ENCODE measurements around the gene GLB1L3.

GLB1L3 gene

DNA sequence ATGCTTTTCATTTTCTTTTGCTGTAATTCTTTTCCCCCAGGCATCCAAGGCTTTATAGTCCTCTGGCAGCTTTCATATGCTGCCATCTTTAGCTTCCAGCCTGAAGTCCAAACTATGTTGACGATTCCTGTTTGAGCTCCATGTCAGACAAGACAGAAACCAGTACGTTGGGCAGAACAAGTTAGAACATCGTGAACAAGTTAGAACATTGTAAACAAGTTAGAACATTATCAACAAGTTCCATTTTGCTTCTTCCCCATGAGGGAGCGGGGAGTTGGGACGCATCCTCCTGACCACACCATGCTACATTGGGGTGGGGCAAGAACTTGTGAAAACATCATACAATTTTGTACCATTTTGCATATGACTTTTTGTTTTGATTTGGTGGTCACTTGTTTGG is 79.5 kb downstream of the GLB1L3 start:
- DNase-seq = no peak
- in situ Hi-C loops (cut with MboI; ENCODE audit: low pct_unique_long_range_greater_than_20kb, low sequenced_read_pairs) = no loop called here

DNA sequence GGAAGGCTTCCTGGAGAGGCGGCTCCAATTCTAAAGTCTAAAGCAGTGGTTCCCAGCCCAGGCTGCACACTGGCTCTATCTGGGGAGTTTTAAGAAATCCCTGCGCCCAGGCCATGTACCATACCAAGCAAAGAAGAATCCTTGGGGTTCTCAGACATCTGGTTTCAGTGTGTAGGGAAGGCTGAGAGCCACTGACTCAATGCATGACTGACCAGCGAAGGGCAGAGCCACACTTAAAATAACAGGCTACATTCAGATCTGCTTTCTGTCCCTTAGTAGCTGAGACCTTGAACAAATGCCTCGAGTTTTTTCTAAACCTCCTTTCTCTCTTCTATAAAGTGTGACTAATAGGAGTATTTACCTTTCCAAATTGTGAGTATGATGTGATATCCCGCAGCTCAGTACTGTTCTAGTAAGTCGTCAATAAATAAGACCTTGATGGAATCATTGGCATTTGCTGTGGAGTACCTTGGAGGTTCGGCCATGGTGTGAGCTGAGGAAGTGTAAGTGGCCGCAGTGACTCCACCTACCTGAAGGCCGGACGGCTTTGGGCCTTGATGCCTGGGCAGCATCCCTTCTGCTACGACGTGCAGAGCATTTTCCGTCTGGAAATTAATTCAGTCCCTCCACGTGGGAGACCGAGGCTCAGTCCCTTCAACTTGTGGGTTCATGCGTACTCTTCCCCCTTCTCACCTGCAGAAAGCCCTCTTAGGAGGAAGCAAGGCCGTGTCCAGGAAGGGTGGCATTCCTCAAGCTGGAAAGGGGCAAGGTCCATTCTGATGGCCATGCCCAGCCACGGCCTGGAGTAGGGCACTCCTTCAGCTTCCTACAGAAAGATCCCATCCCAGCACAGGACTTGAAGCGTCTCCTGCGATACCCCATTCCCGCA is 80.7 kb downstream of the GLB1L3 start:
- no peak for DNase-seq
- in situ Hi-C loops (cut with MboI; ENCODE audit: low pct_unique_long_range_greater_than_20kb, low sequenced_read_pairs) = no loop called here

DNA sequence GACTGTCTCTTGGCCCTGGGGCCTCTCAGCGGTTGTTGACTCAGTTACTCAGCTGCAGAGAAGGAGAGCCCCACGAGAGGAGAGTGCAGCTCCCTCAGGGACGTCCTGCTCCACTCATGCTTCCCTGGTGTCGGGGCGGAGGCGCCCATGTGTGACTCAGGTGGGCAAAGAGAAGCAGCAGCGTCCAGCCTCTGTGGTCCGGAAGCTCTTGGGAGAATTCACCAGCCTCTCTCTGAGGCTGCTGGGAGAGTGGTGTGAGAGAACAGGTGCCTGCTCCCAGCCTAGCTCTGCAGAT is 81.3 kb downstream of the GLB1L3 start:
- in situ Hi-C loops (cut with MboI; ENCODE audit: low pct_unique_long_range_greater_than_20kb, low sequenced_read_pairs) = no loop called here
- no peak for DNase-seq

DNA sequence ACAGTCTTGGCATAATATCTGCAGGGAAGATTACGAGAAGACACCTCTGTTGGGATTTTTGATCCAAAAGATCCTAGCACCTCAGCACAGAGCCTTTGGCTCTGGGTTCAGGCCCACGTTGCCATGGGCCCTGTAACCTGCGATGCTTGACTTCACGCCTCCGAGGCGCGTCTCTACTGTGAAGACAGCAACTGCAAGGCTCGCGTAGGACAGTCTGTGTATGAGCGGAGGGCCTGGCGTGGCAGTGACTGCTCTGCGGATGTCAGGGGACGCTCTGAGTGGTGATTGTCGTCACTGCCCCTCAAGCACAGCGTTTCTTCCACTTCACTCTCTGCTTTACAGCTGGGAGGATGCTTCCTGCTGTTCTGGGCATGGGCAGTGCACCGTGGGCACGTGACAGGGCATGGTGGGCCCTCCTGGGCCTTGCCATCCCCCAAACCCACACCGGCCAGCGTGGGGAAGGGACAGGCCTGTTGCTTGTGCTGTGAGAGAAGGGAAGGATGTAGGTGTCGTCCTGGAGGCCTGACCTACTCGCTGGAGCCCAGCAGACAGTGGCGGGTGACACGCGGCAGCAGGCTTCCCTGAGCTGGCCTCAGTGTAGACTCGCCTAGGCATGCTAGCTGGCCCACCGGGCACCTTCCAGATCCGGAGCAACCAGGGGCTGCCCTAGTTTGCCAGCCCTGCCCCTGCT is 82.1 kb downstream of the GLB1L3 start:
- no peak for DNase-seq
- in situ Hi-C loops (cut with MboI; ENCODE audit: low pct_unique_long_range_greater_than_20kb, low sequenced_read_pairs) = no loop called here

DNA sequence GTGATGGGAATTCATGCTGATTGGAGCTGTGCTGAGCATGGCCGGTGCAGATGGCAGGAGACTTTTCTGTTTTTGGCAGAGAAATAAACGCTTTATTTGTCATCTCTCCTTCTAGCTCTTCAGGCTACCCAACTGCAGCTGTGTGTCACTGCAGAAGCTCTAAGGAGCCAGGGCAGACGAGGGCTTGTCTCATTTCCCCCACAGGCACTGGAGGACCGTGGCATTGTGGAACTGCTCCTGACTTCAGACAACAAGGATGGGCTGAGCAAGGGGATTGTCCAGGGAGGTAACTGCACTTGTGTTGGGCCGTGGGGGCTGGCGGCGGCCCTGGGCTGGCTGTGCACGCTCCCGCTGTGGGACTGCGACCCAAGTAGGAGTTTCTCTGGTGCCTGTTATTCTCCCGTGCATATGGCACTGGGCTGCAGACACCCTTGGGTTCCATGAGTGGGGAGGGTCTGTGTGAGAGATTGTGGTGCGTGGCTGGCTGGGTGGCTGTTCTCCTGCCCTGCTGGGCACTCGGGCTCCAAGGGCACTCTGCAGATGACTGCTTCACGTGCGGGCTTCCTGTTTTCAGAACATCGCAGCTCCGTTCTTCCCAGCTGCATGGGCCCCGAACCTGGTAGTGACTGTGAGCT is 82.8 kb downstream of the GLB1L3 start:
- no peak for DNase-seq
- in situ Hi-C loops (cut with MboI; ENCODE audit: low pct_unique_long_range_greater_than_20kb, low sequenced_read_pairs) = no loop called here

DNA sequence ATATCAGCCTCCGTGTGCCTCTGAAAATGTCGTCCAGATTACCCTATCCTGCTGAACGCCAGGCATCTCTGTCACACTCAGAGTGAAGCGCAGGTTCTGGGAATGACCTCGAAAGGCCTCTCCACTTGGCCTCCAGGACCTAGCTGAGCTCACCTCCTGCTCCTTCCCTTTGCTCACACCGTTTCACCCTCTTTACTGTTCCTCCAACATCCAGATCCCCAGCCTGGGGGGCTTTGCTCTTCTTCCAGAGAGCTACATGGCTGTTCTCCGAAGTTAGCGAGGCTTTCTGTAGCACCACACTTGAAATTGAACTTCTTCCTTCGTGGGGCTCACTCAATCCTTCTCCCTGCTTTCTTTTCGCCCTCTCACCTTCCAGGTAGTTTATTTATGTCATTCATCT is 83.5 kb downstream of the GLB1L3 start:
- DNase-seq = no peak
- in situ Hi-C loops (cut with MboI; ENCODE audit: low pct_unique_long_range_greater_than_20kb, low sequenced_read_pairs) = no loop called here

DNA sequence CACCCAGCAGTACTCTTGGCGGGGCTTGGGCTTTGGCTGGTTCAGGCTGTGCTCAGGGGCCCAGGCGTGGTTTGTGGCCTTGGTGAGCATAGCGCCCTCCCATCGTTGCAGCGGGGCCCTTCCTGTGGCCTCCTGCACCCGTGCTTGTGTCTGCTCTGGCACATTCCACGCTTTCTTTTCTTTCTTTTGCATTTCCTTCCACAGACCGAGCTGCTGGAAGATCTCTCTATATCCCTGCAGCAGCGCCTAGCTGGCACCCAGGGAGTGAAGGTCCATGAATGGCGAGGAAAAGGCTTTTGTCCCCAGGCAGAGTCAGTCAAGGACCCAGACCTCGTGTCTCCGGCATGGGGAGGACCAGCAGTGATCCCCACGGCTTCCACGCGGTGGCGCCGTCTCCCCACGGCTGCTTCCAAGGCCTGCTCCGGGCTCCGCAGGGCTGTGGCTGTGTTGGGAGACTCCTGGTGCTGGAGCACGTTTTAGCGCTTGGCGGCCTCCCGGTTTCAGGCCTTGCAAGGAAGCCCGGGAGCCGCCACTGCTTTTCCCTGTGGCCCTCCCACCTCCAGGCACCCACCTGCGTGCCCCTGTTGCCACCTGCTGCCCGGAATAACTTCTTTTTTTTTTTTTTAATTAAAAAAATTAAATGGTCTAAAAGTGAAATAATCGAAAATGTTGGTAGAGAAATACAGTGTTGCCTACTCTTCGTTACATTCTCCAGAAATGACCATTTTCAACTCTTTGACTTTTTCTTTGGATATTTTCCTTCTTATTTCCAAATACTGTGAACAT is 84.1 kb downstream of the GLB1L3 start:
- DNase-seq = peak; percentile 89
- in situ Hi-C loops (cut with MboI; ENCODE audit: low pct_unique_long_range_greater_than_20kb, low sequenced_read_pairs) = no loop called here

DNA sequence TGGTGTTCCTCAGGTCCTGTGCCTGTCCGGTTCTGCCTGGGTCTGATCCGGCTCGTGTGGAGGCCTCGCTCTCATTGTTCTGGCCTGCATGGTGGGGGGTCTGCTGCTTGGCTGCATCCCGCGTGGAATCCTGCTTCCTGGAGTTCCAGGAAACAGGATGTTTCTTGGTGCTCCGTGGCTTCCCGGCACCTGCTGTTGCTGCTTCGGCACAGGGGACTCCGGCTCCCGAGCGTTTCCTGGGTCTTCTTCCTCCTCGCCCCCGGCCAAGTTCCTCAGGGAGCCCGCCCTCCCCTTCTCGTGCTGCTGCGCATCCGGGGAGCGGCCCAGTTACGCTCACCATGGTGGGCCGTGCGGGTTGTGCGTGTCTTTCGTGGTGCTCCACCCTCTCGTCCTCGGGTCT is 85.5 kb downstream of the GLB1L3 start:
- DNase-seq = no peak
- in situ Hi-C loops (cut with MboI; ENCODE audit: low pct_unique_long_range_greater_than_20kb, low sequenced_read_pairs) = no loop called here

DNA sequence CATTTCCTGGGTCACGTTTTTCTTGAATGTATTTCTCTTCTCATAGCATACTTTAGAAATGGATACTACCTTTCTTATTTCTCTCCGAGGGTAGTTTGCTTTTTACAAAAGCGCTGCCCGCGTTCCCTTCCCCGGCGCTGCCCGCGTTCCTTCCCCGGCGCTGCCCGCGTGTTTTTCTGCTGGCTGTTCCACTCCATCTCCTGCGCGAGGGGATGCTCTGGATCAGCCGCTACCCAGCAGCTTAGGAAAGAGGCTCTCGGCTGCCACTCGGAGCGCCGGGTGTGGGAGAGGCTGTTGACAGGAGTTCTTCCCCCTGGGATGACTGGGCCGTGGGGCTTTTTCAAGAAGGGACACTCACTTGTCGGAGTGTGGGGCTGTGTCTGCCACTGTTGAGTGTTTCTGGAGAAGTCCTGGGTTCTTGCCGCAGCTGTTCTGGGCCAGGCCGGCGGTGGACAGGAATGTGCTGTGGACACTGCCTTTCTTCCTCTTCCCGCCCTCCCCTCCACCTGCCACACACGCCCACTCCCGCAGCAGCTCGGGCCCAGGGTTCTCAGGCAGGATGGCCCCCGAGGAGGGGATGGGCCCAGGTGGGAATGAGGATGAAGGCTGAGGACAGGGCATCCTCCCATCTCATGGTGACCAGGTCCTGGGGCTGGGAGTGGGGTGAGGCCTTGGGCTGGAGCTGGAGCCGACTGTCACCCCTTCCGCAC is 86.2 kb downstream of the GLB1L3 start:
- in situ Hi-C loops (cut with MboI; ENCODE audit: low pct_unique_long_range_greater_than_20kb, low sequenced_read_pairs) = no loop called here
- DNase-seq = no peak

DNA sequence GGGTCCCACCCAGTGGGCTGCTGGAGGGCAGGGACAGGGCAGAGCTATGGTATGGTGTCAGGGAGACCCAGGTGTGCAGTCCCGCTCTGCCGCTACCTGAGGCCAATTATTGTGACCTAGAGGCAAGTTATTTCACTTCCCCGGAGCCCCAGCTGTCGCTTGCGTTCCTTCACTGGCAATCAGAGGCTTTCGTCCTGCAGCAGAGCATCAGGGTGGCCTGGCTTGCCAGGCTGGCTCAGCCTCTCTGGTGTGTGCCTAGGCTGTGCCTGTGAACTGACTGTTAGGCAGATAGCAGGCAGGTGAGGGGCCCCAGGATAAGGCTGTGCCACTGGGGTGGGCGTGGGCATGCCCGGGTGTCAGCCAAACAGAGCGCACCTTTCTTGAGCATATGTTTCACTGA is 87.0 kb downstream of the GLB1L3 start:
- in situ Hi-C loops (cut with MboI; ENCODE audit: low pct_unique_long_range_greater_than_20kb, low sequenced_read_pairs) = no loop called here
- no peak for DNase-seq

DNA sequence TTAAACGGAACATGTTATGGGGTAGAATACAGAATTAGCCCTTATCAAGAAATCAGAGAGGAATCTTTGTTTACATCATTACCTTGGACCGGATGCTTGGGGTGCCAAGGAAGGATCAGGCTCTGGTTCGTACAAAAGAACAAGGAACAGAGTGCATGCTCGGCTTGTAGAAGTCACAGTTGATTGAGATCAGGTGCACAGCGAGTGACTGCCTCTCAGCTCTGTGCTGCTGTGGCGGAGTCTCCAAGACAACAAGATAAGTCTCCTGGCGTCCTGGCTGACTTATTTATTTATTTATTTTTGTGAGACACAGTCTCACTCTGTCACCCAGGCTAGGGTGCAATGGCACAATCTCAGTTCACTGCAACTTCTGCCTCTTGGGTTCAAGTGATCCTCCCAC is 87.4 kb downstream of the GLB1L3 start:
- in situ Hi-C loops (cut with MboI; ENCODE audit: low pct_unique_long_range_greater_than_20kb, low sequenced_read_pairs) = no loop called here

DNA sequence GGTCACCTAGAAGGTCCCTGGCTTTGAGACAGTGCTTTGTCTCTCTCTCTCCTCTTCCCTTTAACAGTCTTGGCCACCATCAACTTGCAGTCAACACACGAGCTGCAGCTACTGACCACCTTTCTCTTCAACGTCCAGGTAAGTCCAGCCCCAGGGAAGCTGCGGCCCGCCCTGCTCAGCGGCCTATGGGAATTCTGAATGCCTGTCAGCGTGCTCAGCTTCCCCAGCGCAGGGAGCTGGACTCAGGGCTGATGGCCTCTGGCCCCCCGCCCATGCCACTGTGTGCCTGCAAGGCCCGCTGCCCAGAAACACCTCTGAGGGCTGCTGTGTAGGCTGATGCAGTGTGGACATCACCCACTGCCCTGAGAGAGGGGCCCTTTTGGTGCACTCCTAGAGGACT is 88.1 kb downstream of the GLB1L3 start:
- in situ Hi-C loops (cut with MboI; ENCODE audit: low pct_unique_long_range_greater_than_20kb, low sequenced_read_pairs) = no loop called here
- DNase-seq = no peak

More for the DNA sequence above, 87.4 kb downstream of the GLB1L3 start:
- DNase-seq = no peak

DNA sequence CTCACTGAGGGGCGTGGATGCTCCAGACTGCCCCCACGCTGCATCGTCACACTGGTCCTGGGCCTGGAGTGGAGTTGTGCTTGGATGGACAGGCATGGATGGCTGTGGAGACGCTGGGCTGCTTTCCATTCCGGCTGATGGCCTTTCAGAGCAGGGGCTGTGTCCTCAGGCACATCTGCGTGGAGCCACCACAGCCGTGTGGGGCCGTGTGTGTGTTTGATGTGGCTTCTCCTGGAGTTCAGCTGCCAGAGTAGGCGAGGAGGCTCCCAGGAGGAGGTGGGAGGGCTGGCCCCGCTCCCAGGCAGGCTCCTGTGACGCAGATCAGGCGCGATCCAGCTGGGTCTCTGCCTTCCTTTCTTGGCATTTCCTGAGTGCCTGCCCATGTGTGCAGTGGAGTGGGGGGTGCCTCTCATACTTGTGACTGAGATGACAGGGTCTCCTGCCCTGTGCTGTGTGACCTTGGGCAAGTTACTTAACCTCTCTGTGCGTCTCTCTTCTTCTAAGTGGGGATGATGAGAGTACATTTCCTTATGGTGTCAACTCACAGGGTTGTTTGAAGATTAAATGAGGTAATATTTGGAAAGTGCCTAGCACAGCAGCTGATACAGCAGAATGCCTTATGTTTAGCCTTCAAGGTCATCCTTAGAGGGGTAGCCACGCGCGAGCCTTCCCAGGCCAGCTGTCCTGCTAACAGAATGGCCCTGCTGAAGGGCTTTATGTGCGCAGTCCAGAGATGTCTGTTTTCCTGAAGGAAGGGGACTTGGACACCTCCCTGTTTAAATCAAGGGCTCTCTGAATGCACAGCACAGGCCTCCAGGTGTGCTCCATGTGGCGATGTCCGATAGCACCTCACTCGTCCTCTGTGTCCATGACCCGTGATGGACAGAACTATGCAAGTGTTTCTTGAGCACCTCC is 89.1 kb downstream of the GLB1L3 start:
- DNase-seq = no peak
- in situ Hi-C loops (cut with MboI; ENCODE audit: low pct_unique_long_range_greater_than_20kb, low sequenced_read_pairs) = no loop called here

DNA sequence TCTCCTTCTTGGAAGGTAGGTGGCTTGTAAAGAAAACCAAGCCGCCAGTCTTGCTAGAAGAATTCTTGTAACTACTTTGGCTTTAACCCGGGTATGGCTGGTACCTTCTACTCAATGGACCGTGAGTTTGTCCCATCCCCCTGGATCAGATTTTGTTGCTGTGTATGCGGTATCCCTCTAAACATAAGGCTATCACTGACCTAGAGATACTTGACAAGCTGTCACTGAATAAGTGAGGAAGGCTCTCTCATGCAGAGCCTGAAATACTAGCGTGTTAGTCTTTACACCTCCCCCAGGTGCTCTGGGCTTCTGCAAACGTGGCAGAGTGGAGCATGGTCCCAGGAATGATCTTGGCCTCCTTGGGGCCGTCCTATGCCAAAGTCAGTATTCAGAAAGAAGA is 90.1 kb downstream of the GLB1L3 start:
- DNase-seq = no peak
- in situ Hi-C loops (cut with MboI; ENCODE audit: low pct_unique_long_range_greater_than_20kb, low sequenced_read_pairs) = no loop called here

DNA sequence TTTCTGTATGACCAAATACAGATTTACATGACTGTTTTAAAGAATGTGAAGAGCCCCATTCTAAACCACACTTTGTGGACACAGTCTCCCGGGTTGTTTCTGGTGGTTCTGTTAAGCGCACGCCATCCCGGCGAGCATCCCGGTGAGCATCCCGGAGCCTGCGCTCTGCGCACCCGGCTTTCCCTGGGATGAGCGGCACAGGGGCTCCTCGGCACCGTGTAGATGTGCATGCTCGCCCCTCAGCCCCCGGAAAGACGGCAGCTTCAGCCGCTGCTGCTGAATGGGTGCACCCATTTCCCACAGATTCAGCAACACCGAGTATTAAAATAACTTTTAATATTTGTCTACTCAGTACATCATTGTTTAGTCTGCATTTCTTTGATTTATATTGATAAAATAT is 91.6 kb downstream of the GLB1L3 start:
- in situ Hi-C loops (cut with MboI; ENCODE audit: low pct_unique_long_range_greater_than_20kb, low sequenced_read_pairs) = no loop called here
- DNase-seq = no peak
